Measurements from ENCODE around the gene ERBB3.
"Not testable (repeated sequence)": the region's sequence is repeated elsewhere in the genome, so short reads cannot be mapped to it uniquely, and the experiment has no call there.

Gene ERBB3

GRCh38 chr12:56079723-56080555 lies at the start of gene ERBB3:
ERBB3 (plus strand) TSS chr12:56080165; CDS start chr12:56080301, 136 bp downstream.
- peak; percentile 98 for DNase-seq

GRCh38 chr12:56031987-56032386 lies 48.0 kb upstream of the ERBB3 start:
- DNase-seq = no peak

- DNase-seq = no peak
Observed at GRCh38 chr12:56034586-56035332, 45.2 kb upstream of the ERBB3 start.

- no peak for DNase-seq
Observed at GRCh38 chr12:56037161-56037560, 42.8 kb upstream of the ERBB3 start.

- no peak for DNase-seq
Observed at GRCh38 chr12:56038022-56038655, 41.8 kb upstream of the ERBB3 start.

- DNase-seq = no peak
Observed at GRCh38 chr12:56040151-56040550, 39.8 kb upstream of the ERBB3 start.

- peak; percentile 73 for DNase-seq
Observed at GRCh38 chr12:56040963-56041551, 38.9 kb upstream of the ERBB3 start.

GRCh38 chr12:56041552-56042429 lies 38.2 kb upstream of the ERBB3 start, which contains the start of gene RPS26:
RPS26 (plus strand) TSS chr12:56041918; CDS start chr12:56042167, 249 bp downstream.
- peak; percentile 100 for DNase-seq

GRCh38 chr12:56042430-56042813 lies 37.5 kb upstream of the ERBB3 start:
- DNase-seq = not testable (repeated sequence)

GRCh38 chr12:56042843-56043242 lies 37.1 kb upstream of the ERBB3 start:
- no peak for DNase-seq

GRCh38 chr12:56046027-56046780 lies 33.8 kb upstream of the ERBB3 start:
- no peak for DNase-seq

- DNase-seq = no peak
Observed at GRCh38 chr12:56053407-56053893, 26.5 kb upstream of the ERBB3 start.

GRCh38 chr12:56059964-56060363 lies 20.0 kb upstream of the ERBB3 start:
- DNase-seq = peak; percentile 90

- peak; percentile 64 for DNase-seq
Observed at GRCh38 chr12:56061982-56062381, 18.0 kb upstream of the ERBB3 start.

GRCh38 chr12:56062996-56063395 lies 17.0 kb upstream of the ERBB3 start:
- DNase-seq = no peak

GRCh38 chr12:56071648-56072047 lies 8.3 kb upstream of the ERBB3 start:
- no peak for DNase-seq

GRCh38 chr12:56074396-56074795 lies 5.6 kb upstream of the ERBB3 start:
- no peak for DNase-seq

- not testable (repeated sequence) for DNase-seq
Observed at GRCh38 chr12:56077966-56078365, 2.0 kb upstream of the ERBB3 start.

- DNase-seq = no peak
Observed at GRCh38 chr12:56078427-56078826, 1.5 kb upstream of the ERBB3 start.

GRCh38 chr12:56078931-56079722 lies 838 bp upstream of the ERBB3 start:
- peak; percentile 98 for DNase-seq
